BJ (cell line): ENCODE data around the gene NECAB3. TPM values are rescaled to one million over a fixed set of nuclear protein-coding genes. Genes with fewer than 3 reads are reported as not detected.

Experiments
- CTCF ChIA-PET: fragments of 350-600 bp; formaldehyde crosslinking; extraction: SDS; loops from one replicate; lab custom pipeline; 2021; ENCODE audit warnings: antibody characterized with exemption, inconsistent platforms; lab: Yijun Ruan, JAX
- POLR2A ChIA-PET: fragments of 300-600 bp; sonication (Branson Sonifier 250); formaldehyde crosslinking; extraction: SDS; loops from one replicate; lab custom pipeline; 2021; ENCODE audit warnings: antibody characterized with exemption; lab: Charles Lee
- DNase-seq: peaks from one replicate; pipeline ENCODE4 v3.0.0-alpha.2; 2011; ENCODE audit warnings: low read depth
- H3K27me3 ChIP-seq: 2 replicates; pipeline ENCODE4 v1.6.0; 2011; ENCODE audit warnings: low read length; ENCODE audit not compliant: control insufficient read depth, insufficient read depth
- H3K36me3 ChIP-seq: 2 replicates; pipeline ENCODE4 v1.5.1; 2011; ENCODE audit warnings: low read length; ENCODE audit not compliant: control insufficient read depth, insufficient read depth
- H3K4me3 ChIP-seq: 2 replicates; pipeline ENCODE4 v1.5.1; 2011; ENCODE audit warnings: low read depth, mild to moderate bottlenecking, control low read depth, low read length
- CTCF ChIP-seq: IDR thresholded peaks from 2 replicates; pipeline ENCODE4 v1.5.1; 2011; ENCODE audit warnings: low read depth, mild to moderate bottlenecking, control low read depth, inconsistent platforms, low read length, moderate library complexity; ENCODE audit not compliant: insufficient read depth
- polyA plus RNA-seq: library from polyadenylated mRNA; depleted of rRNA; stranded (reverse); fragments of >200 nt; gene quantifications from 2 replicates; pipeline ENCODE4 v1.2.3, GENCODE V29; 2011

The NECAB3 gene
- polyA plus RNA-seq, 1 experiment: 20.2 TPM

DNA sequence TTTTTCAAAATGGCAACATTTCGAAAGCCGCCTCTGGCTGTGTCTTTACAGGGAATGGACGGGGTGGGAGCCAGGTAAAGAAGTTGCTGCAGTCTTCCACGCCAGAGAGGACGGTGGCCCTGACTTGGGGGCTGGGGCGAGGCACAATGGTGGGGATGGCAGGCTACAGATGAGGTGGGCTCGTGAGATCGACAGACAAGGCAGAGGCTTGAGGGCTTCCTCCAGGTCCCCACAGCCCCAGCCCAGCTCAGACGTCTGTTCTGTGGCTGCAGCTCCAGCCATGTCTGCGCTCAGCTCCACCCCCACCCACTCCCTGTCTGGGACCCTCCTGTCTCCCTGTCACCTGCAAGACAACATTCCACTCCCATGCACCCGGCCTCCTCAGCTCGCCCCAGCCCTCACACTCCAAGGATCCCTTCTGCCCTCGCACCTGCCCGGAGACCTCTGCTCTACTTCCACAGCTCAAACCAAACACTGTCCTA lies 19.5 kb downstream of the NECAB3 start:
- H3K36me3 ChIP-seq: peaks cover 8% of the 10 kb centered on the region
- ChIA-PET CTCF (interaction anchor here (1.2 to 2.2 kb wide), 4 partner anchors 9 to 194 kb away, joined by 3 to 18 read pairs (median 6); partner anchors contain the start of genes ACTL10 and C20orf144), POLR2A (no interaction called here)
- no peaks in the 10 kb centered on the region for H3K27me3 ChIP-seq
- no peak overlapping the region for H3K4me3 ChIP-seq
- DNase-seq: no peak
- no peak for TF ChIP-seq CTCF

DNA sequence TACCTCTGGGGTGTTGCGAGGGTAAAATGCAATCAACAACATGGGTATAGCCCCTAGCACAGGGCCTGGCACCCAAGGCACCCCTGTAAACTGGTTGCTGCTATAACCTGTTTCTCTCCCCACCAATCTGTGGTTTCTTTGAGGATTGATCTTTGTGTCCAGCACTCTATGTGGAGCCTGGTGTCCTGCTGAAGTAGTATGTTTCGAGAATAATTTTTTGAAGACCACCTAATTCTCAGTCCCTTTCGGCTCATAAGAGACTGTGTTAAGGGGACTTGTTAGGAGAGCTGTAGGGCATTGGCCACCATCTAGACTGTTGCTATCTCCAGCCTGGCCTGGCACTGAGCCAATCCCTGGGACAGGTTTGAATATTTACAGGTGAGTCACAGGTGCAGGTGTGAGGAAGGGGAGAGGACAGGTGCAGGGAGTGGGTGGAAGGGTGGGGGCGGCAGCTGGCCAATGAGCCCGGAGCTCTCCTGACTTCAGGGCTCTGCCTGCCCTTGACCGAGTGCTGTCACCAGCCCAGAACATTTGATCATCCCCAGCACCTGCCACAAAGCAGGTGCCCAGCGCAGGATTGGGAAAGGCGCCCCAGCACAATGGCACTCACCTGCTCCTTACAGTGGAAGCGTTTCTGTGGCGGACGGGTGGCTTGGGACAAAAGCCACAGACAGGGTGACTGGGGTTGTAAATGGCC lies 20.2 kb downstream of the NECAB3 start:
- Histone ChIP-seq H3K36me3 (peaks cover 7% of the 10 kb centered on the region), H3K27me3 (no peaks in the 10 kb centered on the region), H3K4me3 (no peak overlapping the region)
- no peak for TF ChIP-seq CTCF
- CTCF ChIA-PET: interaction anchor here (0.6 to 2.2 kb wide), 32 partner anchors 9 to 464 kb away, joined by 3 to 18 read pairs (median 4); partner anchors contain the start of genes ACTL10, C20orf144 and CBFA2T2
- POLR2A ChIA-PET: no interaction called here
- no peak for DNase-seq

DNA sequence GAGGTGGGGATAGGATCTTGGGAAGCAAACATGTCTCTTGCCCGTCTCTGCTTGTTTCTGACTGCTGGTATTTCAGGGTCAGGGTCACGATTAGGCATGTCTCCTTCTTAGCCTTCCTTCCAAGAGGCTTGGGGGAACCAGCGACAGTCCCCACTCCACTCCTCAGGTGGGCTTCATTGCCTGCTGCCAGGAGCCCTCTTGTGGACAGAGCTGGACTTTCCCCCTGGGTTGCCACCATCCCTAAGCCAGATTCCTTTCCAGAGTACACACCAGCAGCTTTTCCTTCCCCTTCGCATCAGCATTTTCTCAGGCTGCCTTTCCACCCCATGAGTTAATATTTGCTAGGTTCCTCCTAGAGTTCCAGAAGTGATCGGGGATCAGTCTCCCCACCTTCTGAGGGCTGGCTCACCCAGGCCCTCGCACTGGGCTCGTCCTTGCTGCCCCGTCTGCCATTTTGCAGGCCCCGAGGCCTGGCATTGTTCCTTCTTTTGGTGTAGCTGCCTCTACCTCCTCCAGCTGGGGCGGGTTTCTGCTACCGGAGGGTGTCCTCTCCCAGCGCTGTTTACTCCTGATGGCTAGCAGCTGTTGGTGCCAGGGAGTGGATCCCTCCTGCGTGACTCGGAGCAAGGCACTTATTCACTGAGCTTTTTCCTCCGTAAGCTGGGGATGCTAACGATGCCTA lies 20.9 kb downstream of the NECAB3 start:
- POLR2A ChIA-PET: no interaction called here
- CTCF ChIA-PET: interaction anchor here (0.6 to 2.2 kb wide), 32 partner anchors 9 to 465 kb away, joined by 3 to 18 read pairs (median 4); partner anchors contain the start of genes ACTL10, C20orf144 and CBFA2T2
- Histone ChIP-seq H3K4me3 (no peak overlapping the region), H3K27me3 (no peaks in the 10 kb centered on the region), H3K36me3 (peaks cover 7% of the 10 kb centered on the region)
- peak; percentile 17 for DNase-seq
- peak; percentile 90 for TF ChIP-seq CTCF

- Histone ChIP-seq H3K36me3 (no peaks in the 10 kb centered on the region), H3K27me3 (no peaks in the 10 kb centered on the region), H3K4me3 (no peak overlapping the region)
- DNase-seq: no peak
- ChIA-PET CTCF (interaction anchor here (0.9 to 1.3 kb wide), 6 partner anchors 10 to 198 kb away, joined by 3 to 6 read pairs (median 4); no protein-coding TSS in a partner anchor), POLR2A (no interaction called here)
- no peak for TF ChIP-seq CTCF
Observed at GRCh38 chr20:33651562-33652048, 22.6 kb downstream of the NECAB3 start.
